NCI-H1436 (cell line): ENCODE measurements around the gene PLA2G6.
"Not testable (repeated sequence)": the region's sequence is repeated elsewhere in the genome, so short reads cannot be mapped to it uniquely, and the experiment has no call there.

ENCODE experiments used
- DNase-seq: peaks from one replicate; lab custom pipeline; 2025; lab: John Stamatoyannopoulos, UW

PLA2G6 gene

GRCh38 chr22:38167988-38168407 is 13.6 kb downstream of the PLA2G6 start:
- DNase-seq, result no peak

- DNase-seq, result no peak
Observed at GRCh38 chr22:38165922-38166593, 15.6 kb downstream of the PLA2G6 start.

GRCh38 chr22:38164551-38164918 is 17.1 kb downstream of the PLA2G6 start:
- no peak for DNase-seq

- no peak for DNase-seq
Observed at GRCh38 chr22:38163844-38164550, 17.6 kb downstream of the PLA2G6 start.

GRCh38 chr22:38162881-38163843 is 18.5 kb downstream of the PLA2G6 start:
- DNase-seq, result no peak

GRCh38 chr22:38155703-38156102 is 25.9 kb downstream of the PLA2G6 start:
- no peak for DNase-seq

- not testable (repeated sequence) for DNase-seq
Observed at GRCh38 chr22:38154563-38154915, 27.1 kb downstream of the PLA2G6 start.

- DNase-seq, result no peak
Observed at GRCh38 chr22:38153821-38154562, 27.6 kb downstream of the PLA2G6 start.

- DNase-seq, result no peak
Observed at GRCh38 chr22:38151126-38151500, 30.5 kb downstream of the PLA2G6 start.

GRCh38 chr22:38148245-38148644 is 33.4 kb downstream of the PLA2G6 start:
- no peak for DNase-seq

GRCh38 chr22:38146166-38146565 is 35.5 kb downstream of the PLA2G6 start:
- DNase-seq, result not testable (repeated sequence)

- DNase-seq, result no peak
Observed at GRCh38 chr22:38144025-38144405, 37.6 kb downstream of the PLA2G6 start.

GRCh38 chr22:38142606-38143005 is 39.0 kb downstream of the PLA2G6 start:
- DNase-seq, result no peak

- DNase-seq, result no peak
Observed at GRCh38 chr22:38141217-38141973, 40.2 kb downstream of the PLA2G6 start.

GRCh38 chr22:38139901-38140300 is 41.7 kb downstream of the PLA2G6 start:
- no peak for DNase-seq

- DNase-seq, result no peak
Observed at GRCh38 chr22:38138961-38139360, 42.7 kb downstream of the PLA2G6 start.

GRCh38 chr22:38137876-38138687 is 43.5 kb downstream of the PLA2G6 start:
- DNase-seq, result no peak

- no peak for DNase-seq
Observed at GRCh38 chr22:38136607-38137006, 45.0 kb downstream of the PLA2G6 start.

GRCh38 chr22:38135133-38135706 is 46.4 kb downstream of the PLA2G6 start:
- no peak for DNase-seq

GRCh38 chr22:38133331-38133730 is 48.3 kb downstream of the PLA2G6 start:
- DNase-seq, result no peak
